PC-9 (cell line): ENCODE data around the gene USH1G. TPM values are rescaled to one million over a fixed set of nuclear protein-coding genes. Genes with fewer than 3 reads are reported as not detected.

Experiments
- BruUV-seq: library from RNA; stranded (reverse); fragments of 400-500 nt; replicated peaks from 2 replicates; lab custom pipeline; 2021; lab: Mats Ljungman, UMichigan
- CTCF ChIA-PET: fragments of 300-600 bp; sonication (Branson Sonifier 250); formaldehyde crosslinking; loops from one replicate; lab custom pipeline; 2022; ENCODE audit warnings: antibody characterized with exemption; lab: Charles Lee
- POLR2A ChIA-PET: fragments of 300-600 bp; sonication (Branson Sonifier 250); formaldehyde crosslinking; loops from one replicate; lab custom pipeline; 2022; ENCODE audit warnings: antibody characterized with exemption; ENCODE audit not compliant: unreplicated experiment; lab: Charles Lee
- DNase-seq, 2 experiments: peaks; one replicate each; pipeline versions ENCODE4 v3.0.0 to v3.0.0-alpha.2; 2015 to 2022; ENCODE audit warnings: mixed read lengths in 1 of 2
- H2AFZ ChIP-seq: fragments of 200-600 bp; sonication (generic); 2 replicates; pipeline ENCODE4 v1.8.1; 2017; ENCODE audit warnings: antibody characterized with exemption
- H3F3A ChIP-seq: fragments of 200-600 bp; sonication (generic); 2 replicates; pipeline ENCODE4 v1.8.1; 2017; ENCODE audit warnings: antibody characterized with exemption, mild to moderate bottlenecking, low read depth; ENCODE audit not compliant: insufficient read depth
- H3K27ac ChIP-seq: fragments of 200-600 bp; sonication (generic); 2 replicates; pipeline ENCODE4 v1.6.1; 2016; ENCODE audit warnings: mixed run types
- H3K27me3 ChIP-seq: fragments of 200-600 bp; sonication (generic); 2 replicates; pipeline ENCODE4 v1.6.1; 2016; ENCODE audit warnings: low read depth, mixed run types; ENCODE audit not compliant: insufficient read depth
- H3K36me3 ChIP-seq: fragments of 200-600 bp; sonication (generic); 2 replicates; pipeline ENCODE4 v1.6.1; 2016; ENCODE audit warnings: low read depth, mixed run types
- H3K4me1 ChIP-seq: fragments of 200-600 bp; sonication (generic); replicated peaks from 2 replicates; pipeline ENCODE4 v1.6.1; 2016; ENCODE audit warnings: mixed run types; ENCODE audit not compliant: insufficient read depth
- H3K4me2 ChIP-seq: fragments of 200-600 bp; sonication (generic); 2 replicates; pipeline ENCODE4 v1.6.1; 2017; ENCODE audit warnings: mixed run types
- H3K4me3 ChIP-seq: fragments of 200-600 bp; sonication (generic); 2 replicates; pipeline ENCODE4 v1.6.1; 2016; ENCODE audit warnings: mixed run types
- H3K79me2 ChIP-seq: fragments of 200-600 bp; sonication (generic); 2 replicates; pipeline ENCODE4 v1.6.1; 2017; ENCODE audit warnings: low read depth, mixed run types
- H3K9me2 ChIP-seq: fragments of 200-600 bp; sonication (generic); 2 replicates; pipeline ENCODE4 v1.8.1; 2017; ENCODE audit warnings: mild to moderate bottlenecking; ENCODE audit not compliant: insufficient read depth
- H3K9me3 ChIP-seq: fragments of 200-600 bp; sonication (generic); 2 replicates; pipeline ENCODE4 v1.8.1; 2016; ENCODE audit warnings: low read depth; ENCODE audit not compliant: insufficient read depth
- H4K20me1 ChIP-seq: fragments of 200-600 bp; sonication (generic); 2 replicates; pipeline ENCODE4 v1.8.1; 2017; ENCODE audit not compliant: insufficient read depth
- CTCF ChIP-seq: fragments of 200-600 bp; sonication (generic); conservative IDR thresholded peaks from 2 replicates; pipeline ENCODE4 v1.6.1; 2017; ENCODE audit warnings: mixed run types, antibody characterized with exemption, mild to moderate bottlenecking, moderate library complexity
- EZH2 ChIP-seq: fragments of 200-600 bp; sonication (generic); IDR thresholded peaks from 2 replicates; pipeline ENCODE4 v1.8.0; 2017; ENCODE audit warnings: antibody characterized with exemption, low read depth
- intact Hi-C: fragments of 100-400 bp; cut with micrococcal nuclease; formaldehyde crosslinking; loops from one replicate; pipeline ENCODE4 v1.10.0; 2022; ENCODE audit not compliant: unreplicated experiment
- total RNA-seq: library from RNA; stranded (reverse); gene quantifications from 2 replicates; pipeline ENCODE4 v1.2.3, GENCODE V29; 2021

The USH1G gene
- total RNA-seq, 1 experiment from 2014 or later = 0.22 TPM

- CTCF ChIA-PET = interaction anchor here (0.5 to 0.9 kb wide), 4 partner anchors 118 to 653 kb away, joined by 3 to 6 read pairs (median 3); no protein-coding TSS in a partner anchor
- no peak for TF ChIP-seq EZH2
- TF ChIP-seq CTCF = peak; percentile 97
- POLR2A ChIA-PET = interaction anchor here (0.5 kb wide), 1 partner anchor 85 kb away, joined by 4 read pairs; the partner anchor contains the start of gene FDXR
- no TSS peak for BruUV-seq
- H3K4me2 ChIP-seq = no peak overlapping the region
- H4K20me1 ChIP-seq = no peaks in the 10 kb centered on the region
- H3K36me3 ChIP-seq = 0 out of 2 replicates have a peak, but pooled peaks cover 4% of the 10 kb centered on the region
- no peak overlapping the region for H3K4me3 ChIP-seq
- H3F3A ChIP-seq = peaks cover 12% of the 10 kb centered on the region; the same call in 1 of the 2 replicates
- no peaks in the 10 kb centered on the region for H3K27me3 ChIP-seq
- intact Hi-C loops = loop anchor here (1.0 to 10.0 kb wide), 4 partner anchors 35 to 581 kb away; partner anchors contain the start of genes FDXR, NAT9 and USH1G
- no peaks in the 10 kb centered on the region for H3K9me2 ChIP-seq
- peak in 1 of 2 experiments; percentile 73 for DNase-seq
- no peaks in the 10 kb centered on the region for H3K4me1 ChIP-seq
- H3K9me3 ChIP-seq = no peaks in the 10 kb centered on the region
- no peak overlapping the region for H2AFZ ChIP-seq
- H3K79me2 ChIP-seq = no peaks in the 10 kb centered on the region
- H3K27ac ChIP-seq = no peak overlapping the region
Measured at GRCh38 chr17:74957935-74958740, 35.1 kb upstream of the USH1G start.

- POLR2A ChIA-PET = no interaction called here
- no peaks in the 10 kb centered on the region for H3K79me2 ChIP-seq
- intact Hi-C loops = loop anchor here (5.0 to 10.0 kb wide), 3 partner anchors 84 to 579 kb away; partner anchors contain the start of genes FDXR and NAT9
- no peaks in the 10 kb centered on the region for H3K9me3 ChIP-seq
- DNase-seq = no peak
- no peaks in the 10 kb centered on the region for H4K20me1 ChIP-seq
- CTCF ChIA-PET = interaction anchor here (0.6 to 1.3 kb wide), 2 partner anchors 12 to 84 kb away, joined by 4 to 7 read pairs; no protein-coding TSS in a partner anchor
- BruUV-seq = no TSS peak
- H3K9me2 ChIP-seq = no peaks in the 10 kb centered on the region
- no peak overlapping the region for H3K4me3 ChIP-seq
- TF ChIP-seq EZH2 = no peak
- TF ChIP-seq CTCF = no peak
- H2AFZ ChIP-seq = no peak overlapping the region
- 0 out of 2 replicates have a peak, but pooled peaks cover 4% of the 10 kb centered on the region for H3K36me3 ChIP-seq
- H3K4me2 ChIP-seq = no peak overlapping the region
- no peak overlapping the region for H3K27ac ChIP-seq
- peaks cover 10% of the 10 kb centered on the region; the same call in 1 of the 2 replicates for H3F3A ChIP-seq
- no peaks in the 10 kb centered on the region for H3K4me1 ChIP-seq
- H3K27me3 ChIP-seq = no peaks in the 10 kb centered on the region
Measured at GRCh38 chr17:74956093-74956492, 33.0 kb upstream of the USH1G start.

- TF ChIP-seq CTCF = no peak
- no peak for TF ChIP-seq EZH2
- CTCF ChIA-PET = no interaction called here
Measured at GRCh38 chr17:74954665-74955421, 31.8 kb upstream of the USH1G start.

More at GRCh38 chr17:74954665-74955421, 31.8 kb upstream of the USH1G start:
- Histone ChIP-seq H4K20me1 (no peaks in the 10 kb centered on the region), H3K27ac (no peak overlapping the region), H3K4me1 (peaks cover 7% of the 10 kb centered on the region; the same call in 1 of the 2 replicates), H3K79me2 (no peaks in the 10 kb centered on the region), H3K4me2 (no peak overlapping the region), H2AFZ (no peak overlapping the region), H3K36me3 (0 out of 2 replicates have a peak, but pooled peaks cover 4% of the 10 kb centered on the region), H3K27me3 (no peaks in the 10 kb centered on the region), H3K4me3 (no peak overlapping the region), H3K9me2 (no peaks in the 10 kb centered on the region), H3K9me3 (no peaks in the 10 kb centered on the region), H3F3A (peaks cover 3% of the 10 kb centered on the region; the same call in 1 of the 2 replicates)
- intact Hi-C loops = loop anchor here (5.0 to 10.0 kb wide), 3 partner anchors 83 to 578 kb away; partner anchors contain the start of genes FDXR and NAT9
- no peak for DNase-seq
- POLR2A ChIA-PET = no interaction called here
- no TSS peak for BruUV-seq
